ENCODE results near the gene NT5C3B.
A peak's percentile ranks its signal among the peaks of the same experiment; 100 is the strongest.
"Not testable (repeated sequence)": the region's sequence is repeated elsewhere in the genome, so short reads cannot be mapped to it uniquely, and the experiment has no call there.

Gene NT5C3B

GRCh38 chr17:41837761-41838538 lies 1.9 kb upstream of the NT5C3B start, which contains the start of gene KLHL10:
TSS of gene KLHL10 (plus strand) at chr17:41837825. CDS start at chr17:41837933, 108 bp downstream.
- no peak for DNase-seq

- no peak for DNase-seq
Measured at GRCh38 chr17:41836550-41837196, 641 bp upstream of the NT5C3B start.

GRCh38 chr17:41835214-41835799 lies 725 bp downstream of the NT5C3B start:
- DNase-seq, result no peak

- DNase-seq, result not testable (repeated sequence)
Measured at GRCh38 chr17:41829961-41830360, 6.1 kb downstream of the NT5C3B start.

GRCh38 chr17:41825175-41825845 lies 10.7 kb downstream of the NT5C3B start:
- DNase-seq, result no peak

- no peak for DNase-seq
Measured at GRCh38 chr17:41824086-41824485, 11.9 kb downstream of the NT5C3B start.

- DNase-seq, result no peak
Measured at GRCh38 chr17:41823580-41823979, 12.5 kb downstream of the NT5C3B start.

- DNase-seq, result no peak
Measured at GRCh38 chr17:41823141-41823524, 12.9 kb downstream of the NT5C3B start.

- no peak for DNase-seq
Measured at GRCh38 chr17:41822216-41823140, 13.6 kb downstream of the NT5C3B start.

GRCh38 chr17:41821776-41822175 lies 14.3 kb downstream of the NT5C3B start:
- DNase-seq, result no peak

GRCh38 chr17:41818024-41818423 lies 18.0 kb downstream of the NT5C3B start:
- DNase-seq, result no peak

GRCh38 chr17:41816637-41817320 lies 19.3 kb downstream of the NT5C3B start:
- DNase-seq, result no peak

GRCh38 chr17:41814195-41814594 lies 21.8 kb downstream of the NT5C3B start:
- DNase-seq, result no peak

GRCh38 chr17:41813699-41814124 lies 22.3 kb downstream of the NT5C3B start:
- no peak for DNase-seq

- DNase-seq, result no peak
Measured at GRCh38 chr17:41813152-41813680, 22.8 kb downstream of the NT5C3B start.

GRCh38 chr17:41812381-41813151 lies 23.5 kb downstream of the NT5C3B start, which contains the start of gene FKBP10:
TSS of gene FKBP10 (plus strand) at chr17:41813004. CDS start at chr17:41813035, 31 bp downstream.
- DNase-seq, result no peak

- DNase-seq, result peak; percentile 65
Measured at GRCh38 chr17:41811549-41812380, 24.3 kb downstream of the NT5C3B start, which contains the start of gene P3H4. TSS of gene P3H4 (minus strand) at chr17:41811949. CDS start at chr17:41811915, 34 bp downstream.

GRCh38 chr17:41810659-41811548 lies 25.1 kb downstream of the NT5C3B start:
- no peak for DNase-seq
